Measurements from ENCODE around the gene YKT6.

The YKT6 gene

GRCh38 chr7:44222074-44222473 lies 21.3 kb downstream of the YKT6 start:
- Histone ChIP-seq H3K9ac (ENCODE audit: low read length) (no peak overlapping the region), H3K36me3 (ENCODE audit: insufficient read depth, low read length) (no peaks in the 10 kb centered on the region), H3K27me3 (ENCODE audit: control insufficient read depth in 1 of 2, insufficient read depth in 2 of 2, low read length in 2 of 2) (peaks cover 0 to 32% of the 10 kb centered on the region in 2 donors), H3K9me3 (ENCODE audit: low read length) (no peaks in the 10 kb centered on the region), H3K4me3 (ENCODE audit: low read depth in 1 of 2, low read length in 2 of 2) (no peak overlapping the region), H3K4me1 (ENCODE audit: insufficient read depth, low read length) (no peaks in the 10 kb centered on the region), H3K27ac (ENCODE audit: low read depth, low read length) (no peak overlapping the region)

GRCh38 chr7:44222776-44223261 lies 22.0 kb downstream of the YKT6 start:
- Histone ChIP-seq H3K4me1 (ENCODE audit: insufficient read depth, low read length) (no peaks in the 10 kb centered on the region), H3K9ac (ENCODE audit: low read length) (no peak overlapping the region), H3K4me3 (ENCODE audit: low read depth in 1 of 2, low read length in 2 of 2) (no peak overlapping the region), H3K36me3 (ENCODE audit: insufficient read depth, low read length) (no peaks in the 10 kb centered on the region), H3K27me3 (ENCODE audit: control insufficient read depth in 1 of 2, insufficient read depth in 2 of 2, low read length in 2 of 2) (peaks cover 0 to 32% of the 10 kb centered on the region in 2 donors), H3K9me3 (ENCODE audit: low read length) (no peaks in the 10 kb centered on the region), H3K27ac (ENCODE audit: low read depth, low read length) (no peak overlapping the region)

GRCh38 chr7:44223362-44224079 lies 22.7 kb downstream of the YKT6 start:
- Histone ChIP-seq H3K4me3 (ENCODE audit: low read depth in 1 of 2, low read length in 2 of 2) (no peak overlapping the region), H3K27ac (ENCODE audit: low read depth, low read length) (no peak overlapping the region), H3K9ac (ENCODE audit: low read length) (no peak overlapping the region), H3K36me3 (ENCODE audit: insufficient read depth, low read length) (no peaks in the 10 kb centered on the region), H3K4me1 (ENCODE audit: insufficient read depth, low read length) (no peaks in the 10 kb centered on the region), H3K9me3 (ENCODE audit: low read length) (no peaks in the 10 kb centered on the region), H3K27me3 (ENCODE audit: control insufficient read depth in 1 of 2, insufficient read depth in 2 of 2, low read length in 2 of 2) (peaks cover 0 to 27% of the 10 kb centered on the region in 2 donors)

GRCh38 chr7:44224080-44224973 lies 23.5 kb downstream of the YKT6 start:
- Histone ChIP-seq H3K4me1 (ENCODE audit: insufficient read depth, low read length) (no peaks in the 10 kb centered on the region), H3K27ac (ENCODE audit: low read depth, low read length) (no peak overlapping the region), H3K4me3 (ENCODE audit: low read depth in 1 of 2, low read length in 2 of 2) (no peak overlapping the region), H3K36me3 (ENCODE audit: insufficient read depth, low read length) (no peaks in the 10 kb centered on the region), H3K9ac (ENCODE audit: low read length) (no peak overlapping the region), H3K27me3 (ENCODE audit: control insufficient read depth in 1 of 2, insufficient read depth in 2 of 2, low read length in 2 of 2) (peaks cover 0 to 27% of the 10 kb centered on the region in 2 donors), H3K9me3 (ENCODE audit: low read length) (no peaks in the 10 kb centered on the region)

- Histone ChIP-seq H3K4me1 (ENCODE audit: insufficient read depth, low read length) (no peaks in the 10 kb centered on the region), H3K36me3 (ENCODE audit: insufficient read depth, low read length) (no peaks in the 10 kb centered on the region), H3K4me3 (ENCODE audit: low read depth in 1 of 2, low read length in 2 of 2) (no peak overlapping the region), H3K27ac (ENCODE audit: low read depth, low read length) (no peak overlapping the region), H3K9me3 (ENCODE audit: low read length) (no peaks in the 10 kb centered on the region), H3K9ac (ENCODE audit: low read length) (no peak overlapping the region), H3K27me3 (ENCODE audit: control insufficient read depth in 1 of 2, insufficient read depth in 2 of 2, low read length in 2 of 2) (peaks cover 0 to 27% of the 10 kb centered on the region in 2 donors)
Measured at GRCh38 chr7:44224974-44225565, 24.3 kb downstream of the YKT6 start.

GRCh38 chr7:44225566-44226395 lies 25.0 kb downstream of the YKT6 start:
- H3K27ac ChIP-seq (ENCODE audit: low read depth, low read length): no peak overlapping the region

GRCh38 chr7:44226396-44226753 lies 25.6 kb downstream of the YKT6 start:
- no peaks in the 10 kb centered on the region for H3K36me3 ChIP-seq (ENCODE audit: insufficient read depth, low read length)
- no peak overlapping the region for H3K27ac ChIP-seq (ENCODE audit: low read depth, low read length)
- peaks cover 0 to 21% of the 10 kb centered on the region in 2 donors for H3K27me3 ChIP-seq (ENCODE audit: control insufficient read depth in 1 of 2, insufficient read depth in 2 of 2, low read length in 2 of 2)
- no peak overlapping the region for H3K9ac ChIP-seq (ENCODE audit: low read length)
- no peaks in the 10 kb centered on the region for H3K4me1 ChIP-seq (ENCODE audit: insufficient read depth, low read length)
- H3K9me3 ChIP-seq (ENCODE audit: low read length): no peaks in the 10 kb centered on the region
- no peak overlapping the region for H3K4me3 ChIP-seq (ENCODE audit: low read depth in 1 of 2, low read length in 2 of 2)

More at GRCh38 chr7:44225566-44226395, 25.0 kb downstream of the YKT6 start:
- no peaks in the 10 kb centered on the region for H3K36me3 ChIP-seq (ENCODE audit: insufficient read depth, low read length)
- H3K9me3 ChIP-seq (ENCODE audit: low read length): no peaks in the 10 kb centered on the region
- H3K9ac ChIP-seq (ENCODE audit: low read length): no peak overlapping the region
- peaks cover 0 to 26% of the 10 kb centered on the region in 2 donors for H3K27me3 ChIP-seq (ENCODE audit: control insufficient read depth in 1 of 2, insufficient read depth in 2 of 2, low read length in 2 of 2)
- H3K4me1 ChIP-seq (ENCODE audit: insufficient read depth, low read length): no peaks in the 10 kb centered on the region
- H3K4me3 ChIP-seq (ENCODE audit: low read depth in 1 of 2, low read length in 2 of 2): no peak overlapping the region

- H3K36me3 ChIP-seq (ENCODE audit: insufficient read depth, low read length): no peaks in the 10 kb centered on the region
- peaks cover 0 to 21% of the 10 kb centered on the region in 2 donors for H3K27me3 ChIP-seq (ENCODE audit: control insufficient read depth in 1 of 2, insufficient read depth in 2 of 2, low read length in 2 of 2)
- H3K4me1 ChIP-seq (ENCODE audit: insufficient read depth, low read length): no peaks in the 10 kb centered on the region
- no peak overlapping the region for H3K4me3 ChIP-seq (ENCODE audit: low read depth in 1 of 2, low read length in 2 of 2)
- no peak overlapping the region for H3K27ac ChIP-seq (ENCODE audit: low read depth, low read length)
- H3K9me3 ChIP-seq (ENCODE audit: low read length): no peaks in the 10 kb centered on the region
- no peak overlapping the region for H3K9ac ChIP-seq (ENCODE audit: low read length)
Measured at GRCh38 chr7:44227911-44228310, 27.1 kb downstream of the YKT6 start.

GRCh38 chr7:44228571-44229350 lies 28.0 kb downstream of the YKT6 start:
- Histone ChIP-seq H3K27me3 (ENCODE audit: control insufficient read depth in 1 of 2, insufficient read depth in 2 of 2, low read length in 2 of 2) (peaks cover 0 to 21% of the 10 kb centered on the region in 2 donors), H3K4me3 (ENCODE audit: low read depth in 1 of 2, low read length in 2 of 2) (no peak overlapping the region), H3K27ac (ENCODE audit: low read depth, low read length) (no peak overlapping the region), H3K9me3 (ENCODE audit: low read length) (no peaks in the 10 kb centered on the region), H3K4me1 (ENCODE audit: insufficient read depth, low read length) (no peaks in the 10 kb centered on the region), H3K9ac (ENCODE audit: low read length) (no peak overlapping the region), H3K36me3 (ENCODE audit: insufficient read depth, low read length) (no peaks in the 10 kb centered on the region)

- no peak overlapping the region for H3K9ac ChIP-seq (ENCODE audit: low read length)
- peaks cover 0 to 19% of the 10 kb centered on the region in 2 donors for H3K27me3 ChIP-seq (ENCODE audit: control insufficient read depth in 1 of 2, insufficient read depth in 2 of 2, low read length in 2 of 2)
- H3K27ac ChIP-seq (ENCODE audit: low read depth, low read length): no peak overlapping the region
- H3K9me3 ChIP-seq (ENCODE audit: low read length): no peaks in the 10 kb centered on the region
- H3K4me1 ChIP-seq (ENCODE audit: insufficient read depth, low read length): no peaks in the 10 kb centered on the region
- no peak overlapping the region for H3K4me3 ChIP-seq (ENCODE audit: low read depth in 1 of 2, low read length in 2 of 2)
- H3K36me3 ChIP-seq (ENCODE audit: insufficient read depth, low read length): no peaks in the 10 kb centered on the region
Measured at GRCh38 chr7:44229546-44230105, 28.8 kb downstream of the YKT6 start.
